WTC11 (cell line): ENCODE results near the gene TMEM79. TPM values are rescaled to one million over a fixed set of nuclear protein-coding genes. Genes with fewer than 3 reads are reported as not detected.

Experiments
- CREB1 ChIP-seq: sonication (generic); formaldehyde crosslinking; IDR thresholded peaks from 2 replicates; pipeline ENCODE4 v1.8.0; 2023; ENCODE audit warnings: mild to moderate bottlenecking, missing genetic modification reagents
- ELF4 ChIP-seq: sonication (generic); formaldehyde crosslinking; IDR thresholded peaks from 2 replicates; pipeline ENCODE4 v1.8.1; 2022; ENCODE audit warnings: low read depth, mild to moderate bottlenecking, moderate library complexity, missing genetic modification reagents
- ETV6 ChIP-seq: sonication (generic); formaldehyde crosslinking; IDR thresholded peaks from 2 replicates; pipeline ENCODE4 v1.8.1; 2022; ENCODE audit warnings: mild to moderate bottlenecking, missing genetic modification reagents
- FOXP1 ChIP-seq: sonication (generic); formaldehyde crosslinking; IDR thresholded peaks from 2 replicates; pipeline ENCODE4 v1.8.0; 2022; ENCODE audit warnings: missing genetic modification reagents, mild to moderate bottlenecking, moderate library complexity, borderline replicate concordance
- IRF2 ChIP-seq: sonication (generic); formaldehyde crosslinking; IDR thresholded peaks from 2 replicates; pipeline ENCODE4 v1.8.0; 2022; ENCODE audit warnings: low read depth, missing genetic modification reagents, borderline replicate concordance
- MXD4 ChIP-seq: fragments of 250-450 bp; sonication (Bioruptor Pico); IDR thresholded peaks from 2 replicates; pipeline ENCODE4 v1.8.0; 2021; ENCODE audit warnings: mild to moderate bottlenecking, moderate library complexity, borderline replicate concordance
- NFATC4 ChIP-seq: fragments of 250-450 bp; sonication (Bioruptor Pico); IDR thresholded peaks from 2 replicates; pipeline ENCODE4 v1.9.0; 2021; ENCODE audit warnings: mild to moderate bottlenecking
- TCF7 ChIP-seq: sonication (generic); formaldehyde crosslinking; IDR thresholded peaks from 2 replicates; pipeline ENCODE4 v1.8.0; 2022; ENCODE audit warnings: mild to moderate bottlenecking, low read depth, missing genetic modification reagents, moderate library complexity
- ZNF121 ChIP-seq: sonication (generic); formaldehyde crosslinking; IDR thresholded peaks from 2 replicates; pipeline ENCODE4 v1.8.0; 2023; ENCODE audit warnings: missing genetic modification reagents
- ZNF138 ChIP-seq: sonication (generic); formaldehyde crosslinking; conservative IDR thresholded peaks from 2 replicates; pipeline ENCODE4 v1.8.1; 2022; ENCODE audit warnings: mild to moderate bottlenecking, moderate library complexity, missing genetic modification reagents
- ZNF263 ChIP-seq: sonication (generic); formaldehyde crosslinking; IDR thresholded peaks from 2 replicates; pipeline ENCODE4 v1.8.1; 2022; ENCODE audit warnings: low read depth, mild to moderate bottlenecking, moderate library complexity, missing genetic modification reagents
- total RNA-seq: library from RNA; stranded (reverse); gene quantifications from 3 replicates; pipeline ENCODE4 v1.2.3, GENCODE V29; 2021
- TF ChIP-seq, protein P1 (sequence below): sonication (generic); formaldehyde crosslinking; IDR thresholded peaks from 2 replicates; pipeline ENCODE4 v1.8.1; 2023; ENCODE audit warnings: mild to moderate bottlenecking, missing genetic modification reagents
- TF ChIP-seq, protein P2 (sequence below): sonication (generic); formaldehyde crosslinking; IDR thresholded peaks from 2 replicates; pipeline ENCODE4 v1.8.0; 2022; ENCODE audit warnings: mild to moderate bottlenecking, missing genetic modification reagents
- TF ChIP-seq, protein P3 (sequence below): fragments of 250-450 bp; sonication (Bioruptor Pico); IDR thresholded peaks from 2 replicates; pipeline ENCODE4 v2.1.2; 2022; ENCODE audit warnings: mild to moderate bottlenecking, moderate library complexity
- TF ChIP-seq, protein P4 (sequence below): sonication (generic); formaldehyde crosslinking; IDR thresholded peaks from 2 replicates; pipeline ENCODE4 v1.8.0; 2023; ENCODE audit warnings: missing genetic modification reagents
- TF ChIP-seq, protein P5 (sequence below): fragments of 250-450 bp; sonication (Bioruptor Pico); IDR thresholded peaks from 2 replicates; pipeline ENCODE4 v1.9.0; 2021; ENCODE audit warnings: mild to moderate bottlenecking, borderline replicate concordance
- TF ChIP-seq, protein P6 (sequence below): sonication (generic); formaldehyde crosslinking; IDR thresholded peaks from 2 replicates; pipeline ENCODE4 v1.8.1; 2023; ENCODE audit warnings: mild to moderate bottlenecking, missing genetic modification reagents
- TF ChIP-seq, protein P7 (sequence below): fragments of 200-600 bp; IDR thresholded peaks from 2 replicates; pipeline ENCODE4 v1.8.0; 2022; ENCODE audit warnings: antibody characterized with exemption
- TF ChIP-seq, protein P8 (sequence below): sonication (generic); formaldehyde crosslinking; IDR thresholded peaks from 2 replicates; pipeline ENCODE4 v1.8.0; 2022; ENCODE audit warnings: mild to moderate bottlenecking, missing genetic modification reagents
- TF ChIP-seq, protein P9 (sequence below): sonication (generic); formaldehyde crosslinking; IDR thresholded peaks from 2 replicates; pipeline ENCODE4 v1.8.0; 2022; ENCODE audit warnings: mild to moderate bottlenecking, missing genetic modification reagents
- TF ChIP-seq, protein P10 (sequence below): sonication (generic); formaldehyde crosslinking; IDR thresholded peaks from 2 replicates; pipeline ENCODE4 v1.8.1; 2022; ENCODE audit warnings: low read depth, missing genetic modification reagents, borderline replicate concordance

Gene TMEM79
- total RNA-seq, 1 experiment from 2014 or later = 2.2 TPM

DNA sequence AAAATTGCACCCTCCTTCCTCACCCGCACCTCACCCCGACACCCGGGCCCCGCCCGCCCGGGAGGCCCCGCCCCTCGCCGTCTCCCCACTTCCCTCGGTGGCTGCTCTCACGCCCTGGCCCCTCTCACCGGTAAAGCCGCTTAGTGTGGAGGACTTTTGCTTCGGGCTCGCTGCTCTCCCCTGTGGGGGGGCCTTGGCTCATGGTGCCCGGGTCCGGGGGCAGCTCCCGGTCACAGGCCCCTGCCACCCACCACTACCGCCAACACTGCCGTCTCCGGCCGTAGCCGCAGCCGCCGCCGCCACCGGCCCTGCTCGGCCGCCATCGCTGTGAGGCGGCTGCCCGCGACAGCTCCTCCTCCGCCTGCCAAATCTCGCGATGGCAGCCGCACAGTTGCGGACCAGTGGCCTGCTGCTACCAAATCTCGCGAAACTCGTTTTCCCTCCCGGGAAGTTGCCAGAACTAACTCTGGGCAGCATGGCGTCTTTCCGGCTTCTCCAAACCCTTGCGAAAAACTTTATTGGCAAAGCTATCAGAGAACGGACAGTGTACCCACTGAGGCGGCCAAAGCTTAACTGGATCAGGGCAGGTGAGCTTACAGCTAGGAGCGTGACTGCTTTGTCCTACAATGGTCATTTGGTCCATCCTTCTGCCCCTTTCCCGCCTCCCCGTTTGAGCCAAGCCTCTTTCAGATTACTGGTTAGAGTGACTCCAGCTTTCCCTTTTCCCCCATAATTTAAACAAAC, 1.5 kb upstream of the TMEM79 start, which contains the start of gene SMG5 (continued):
- TF ChIP-seq, protein P1, sequence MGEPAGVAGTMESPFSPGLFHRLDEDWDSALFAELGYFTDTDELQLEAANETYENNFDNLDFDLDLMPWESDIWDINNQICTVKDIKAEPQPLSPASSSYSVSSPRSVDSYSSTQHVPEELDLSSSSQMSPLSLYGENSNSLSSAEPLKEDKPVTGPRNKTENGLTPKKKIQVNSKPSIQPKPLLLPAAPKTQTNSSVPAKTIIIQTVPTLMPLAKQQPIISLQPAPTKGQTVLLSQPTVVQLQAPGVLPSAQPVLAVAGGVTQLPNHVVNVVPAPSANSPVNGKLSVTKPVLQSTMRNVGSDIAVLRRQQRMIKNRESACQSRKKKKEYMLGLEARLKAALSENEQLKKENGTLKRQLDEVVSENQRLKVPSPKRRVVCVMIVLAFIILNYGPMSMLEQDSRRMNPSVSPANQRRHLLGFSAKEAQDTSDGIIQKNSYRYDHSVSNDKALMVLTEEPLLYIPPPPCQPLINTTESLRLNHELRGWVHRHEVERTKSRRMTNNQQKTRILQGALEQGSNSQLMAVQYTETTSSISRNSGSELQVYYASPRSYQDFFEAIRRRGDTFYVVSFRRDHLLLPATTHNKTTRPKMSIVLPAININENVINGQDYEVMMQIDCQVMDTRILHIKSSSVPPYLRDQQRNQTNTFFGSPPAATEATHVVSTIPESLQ (CRISPR knock-in tag) = no peak
- TF ChIP-seq CREB1 (CRISPR knock-in tag) = no peak
- TF ChIP-seq, protein P2, sequence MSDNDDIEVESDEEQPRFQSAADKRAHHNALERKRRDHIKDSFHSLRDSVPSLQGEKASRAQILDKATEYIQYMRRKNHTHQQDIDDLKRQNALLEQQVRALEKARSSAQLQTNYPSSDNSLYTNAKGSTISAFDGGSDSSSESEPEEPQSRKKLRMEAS (CRISPR knock-in tag) = peak; percentile 55; the same call in 1 of the 2 replicates
- no peak for TF ChIP-seq IRF2 (CRISPR knock-in tag)
- TF ChIP-seq, protein P3, sequence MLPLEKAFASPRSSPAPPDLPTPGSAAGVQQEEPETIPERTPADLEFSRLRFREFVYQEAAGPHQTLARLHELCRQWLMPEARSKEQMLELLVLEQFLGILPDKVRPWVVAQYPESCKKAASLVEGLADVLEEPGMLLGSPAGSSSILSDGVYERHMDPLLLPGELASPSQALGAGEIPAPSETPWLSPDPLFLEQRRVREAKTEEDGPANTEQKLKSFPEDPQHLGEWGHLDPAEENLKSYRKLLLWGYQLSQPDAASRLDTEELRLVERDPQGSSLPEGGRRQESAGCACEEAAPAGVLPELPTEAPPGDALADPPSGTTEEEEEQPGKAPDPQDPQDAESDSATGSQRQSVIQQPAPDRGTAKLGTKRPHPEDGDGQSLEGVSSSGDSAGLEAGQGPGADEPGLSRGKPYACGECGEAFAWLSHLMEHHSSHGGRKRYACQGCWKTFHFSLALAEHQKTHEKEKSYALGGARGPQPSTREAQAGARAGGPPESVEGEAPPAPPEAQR = no peak
- TF ChIP-seq, protein P4, sequence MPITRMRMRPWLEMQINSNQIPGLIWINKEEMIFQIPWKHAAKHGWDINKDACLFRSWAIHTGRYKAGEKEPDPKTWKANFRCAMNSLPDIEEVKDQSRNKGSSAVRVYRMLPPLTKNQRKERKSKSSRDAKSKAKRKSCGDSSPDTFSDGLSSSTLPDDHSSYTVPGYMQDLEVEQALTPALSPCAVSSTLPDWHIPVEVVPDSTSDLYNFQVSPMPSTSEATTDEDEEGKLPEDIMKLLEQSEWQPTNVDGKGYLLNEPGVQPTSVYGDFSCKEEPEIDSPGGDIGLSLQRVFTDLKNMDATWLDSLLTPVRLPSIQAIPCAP (CRISPR knock-in tag) = 0 out of 2 replicates have a peak, but pooled peaks have one; percentile 67
- TF ChIP-seq, protein P5, sequence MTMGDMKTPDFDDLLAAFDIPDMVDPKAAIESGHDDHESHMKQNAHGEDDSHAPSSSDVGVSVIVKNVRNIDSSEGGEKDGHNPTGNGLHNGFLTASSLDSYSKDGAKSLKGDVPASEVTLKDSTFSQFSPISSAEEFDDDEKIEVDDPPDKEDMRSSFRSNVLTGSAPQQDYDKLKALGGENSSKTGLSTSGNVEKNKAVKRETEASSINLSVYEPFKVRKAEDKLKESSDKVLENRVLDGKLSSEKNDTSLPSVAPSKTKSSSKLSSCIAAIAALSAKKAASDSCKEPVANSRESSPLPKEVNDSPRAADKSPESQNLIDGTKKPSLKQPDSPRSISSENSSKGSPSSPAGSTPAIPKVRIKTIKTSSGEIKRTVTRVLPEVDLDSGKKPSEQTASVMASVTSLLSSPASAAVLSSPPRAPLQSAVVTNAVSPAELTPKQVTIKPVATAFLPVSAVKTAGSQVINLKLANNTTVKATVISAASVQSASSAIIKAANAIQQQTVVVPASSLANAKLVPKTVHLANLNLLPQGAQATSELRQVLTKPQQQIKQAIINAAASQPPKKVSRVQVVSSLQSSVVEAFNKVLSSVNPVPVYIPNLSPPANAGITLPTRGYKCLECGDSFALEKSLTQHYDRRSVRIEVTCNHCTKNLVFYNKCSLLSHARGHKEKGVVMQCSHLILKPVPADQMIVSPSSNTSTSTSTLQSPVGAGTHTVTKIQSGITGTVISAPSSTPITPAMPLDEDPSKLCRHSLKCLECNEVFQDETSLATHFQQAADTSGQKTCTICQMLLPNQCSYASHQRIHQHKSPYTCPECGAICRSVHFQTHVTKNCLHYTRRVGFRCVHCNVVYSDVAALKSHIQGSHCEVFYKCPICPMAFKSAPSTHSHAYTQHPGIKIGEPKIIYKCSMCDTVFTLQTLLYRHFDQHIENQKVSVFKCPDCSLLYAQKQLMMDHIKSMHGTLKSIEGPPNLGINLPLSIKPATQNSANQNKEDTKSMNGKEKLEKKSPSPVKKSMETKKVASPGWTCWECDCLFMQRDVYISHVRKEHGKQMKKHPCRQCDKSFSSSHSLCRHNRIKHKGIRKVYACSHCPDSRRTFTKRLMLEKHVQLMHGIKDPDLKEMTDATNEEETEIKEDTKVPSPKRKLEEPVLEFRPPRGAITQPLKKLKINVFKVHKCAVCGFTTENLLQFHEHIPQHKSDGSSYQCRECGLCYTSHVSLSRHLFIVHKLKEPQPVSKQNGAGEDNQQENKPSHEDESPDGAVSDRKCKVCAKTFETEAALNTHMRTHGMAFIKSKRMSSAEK (CRISPR knock-in tag) = no peak
- TF ChIP-seq ZNF263 = no peak
- TF ChIP-seq ETV6 (CRISPR knock-in tag) = peak; percentile 74; the same call in 1 of the 2 replicates
- no peak for TF ChIP-seq ZNF121 (CRISPR knock-in tag)
- peak; percentile 91 for TF ChIP-seq FOXP1 (CRISPR knock-in tag)
- TF ChIP-seq, protein P6, sequence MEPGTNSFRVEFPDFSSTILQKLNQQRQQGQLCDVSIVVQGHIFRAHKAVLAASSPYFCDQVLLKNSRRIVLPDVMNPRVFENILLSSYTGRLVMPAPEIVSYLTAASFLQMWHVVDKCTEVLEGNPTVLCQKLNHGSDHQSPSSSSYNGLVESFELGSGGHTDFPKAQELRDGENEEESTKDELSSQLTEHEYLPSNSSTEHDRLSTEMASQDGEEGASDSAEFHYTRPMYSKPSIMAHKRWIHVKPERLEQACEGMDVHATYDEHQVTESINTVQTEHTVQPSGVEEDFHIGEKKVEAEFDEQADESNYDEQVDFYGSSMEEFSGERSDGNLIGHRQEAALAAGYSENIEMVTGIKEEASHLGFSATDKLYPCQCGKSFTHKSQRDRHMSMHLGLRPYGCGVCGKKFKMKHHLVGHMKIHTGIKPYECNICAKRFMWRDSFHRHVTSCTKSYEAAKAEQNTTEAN (CRISPR knock-in tag) = peak; percentile 80; the same call in 1 of the 2 replicates
- TF ChIP-seq, protein P7, sequence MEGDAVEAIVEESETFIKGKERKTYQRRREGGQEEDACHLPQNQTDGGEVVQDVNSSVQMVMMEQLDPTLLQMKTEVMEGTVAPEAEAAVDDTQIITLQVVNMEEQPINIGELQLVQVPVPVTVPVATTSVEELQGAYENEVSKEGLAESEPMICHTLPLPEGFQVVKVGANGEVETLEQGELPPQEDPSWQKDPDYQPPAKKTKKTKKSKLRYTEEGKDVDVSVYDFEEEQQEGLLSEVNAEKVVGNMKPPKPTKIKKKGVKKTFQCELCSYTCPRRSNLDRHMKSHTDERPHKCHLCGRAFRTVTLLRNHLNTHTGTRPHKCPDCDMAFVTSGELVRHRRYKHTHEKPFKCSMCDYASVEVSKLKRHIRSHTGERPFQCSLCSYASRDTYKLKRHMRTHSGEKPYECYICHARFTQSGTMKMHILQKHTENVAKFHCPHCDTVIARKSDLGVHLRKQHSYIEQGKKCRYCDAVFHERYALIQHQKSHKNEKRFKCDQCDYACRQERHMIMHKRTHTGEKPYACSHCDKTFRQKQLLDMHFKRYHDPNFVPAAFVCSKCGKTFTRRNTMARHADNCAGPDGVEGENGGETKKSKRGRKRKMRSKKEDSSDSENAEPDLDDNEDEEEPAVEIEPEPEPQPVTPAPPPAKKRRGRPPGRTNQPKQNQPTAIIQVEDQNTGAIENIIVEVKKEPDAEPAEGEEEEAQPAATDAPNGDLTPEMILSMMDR = no peak
- TF ChIP-seq, protein P8, sequence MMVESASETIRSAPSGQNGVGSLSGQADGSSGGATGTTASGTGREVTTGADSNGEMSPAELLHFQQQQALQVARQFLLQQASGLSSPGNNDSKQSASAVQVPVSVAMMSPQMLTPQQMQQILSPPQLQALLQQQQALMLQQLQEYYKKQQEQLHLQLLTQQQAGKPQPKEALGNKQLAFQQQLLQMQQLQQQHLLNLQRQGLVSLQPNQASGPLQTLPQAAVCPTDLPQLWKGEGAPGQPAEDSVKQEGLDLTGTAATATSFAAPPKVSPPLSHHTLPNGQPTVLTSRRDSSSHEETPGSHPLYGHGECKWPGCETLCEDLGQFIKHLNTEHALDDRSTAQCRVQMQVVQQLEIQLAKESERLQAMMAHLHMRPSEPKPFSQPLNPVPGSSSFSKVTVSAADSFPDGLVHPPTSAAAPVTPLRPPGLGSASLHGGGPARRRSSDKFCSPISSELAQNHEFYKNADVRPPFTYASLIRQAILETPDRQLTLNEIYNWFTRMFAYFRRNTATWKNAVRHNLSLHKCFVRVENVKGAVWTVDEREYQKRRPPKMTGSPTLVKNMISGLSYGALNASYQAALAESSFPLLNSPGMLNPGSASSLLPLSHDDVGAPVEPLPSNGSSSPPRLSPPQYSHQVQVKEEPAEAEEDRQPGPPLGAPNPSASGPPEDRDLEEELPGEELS (CRISPR knock-in tag) = peak; percentile 78; the same call in 1 of the 2 replicates
- TF ChIP-seq, protein P9, sequence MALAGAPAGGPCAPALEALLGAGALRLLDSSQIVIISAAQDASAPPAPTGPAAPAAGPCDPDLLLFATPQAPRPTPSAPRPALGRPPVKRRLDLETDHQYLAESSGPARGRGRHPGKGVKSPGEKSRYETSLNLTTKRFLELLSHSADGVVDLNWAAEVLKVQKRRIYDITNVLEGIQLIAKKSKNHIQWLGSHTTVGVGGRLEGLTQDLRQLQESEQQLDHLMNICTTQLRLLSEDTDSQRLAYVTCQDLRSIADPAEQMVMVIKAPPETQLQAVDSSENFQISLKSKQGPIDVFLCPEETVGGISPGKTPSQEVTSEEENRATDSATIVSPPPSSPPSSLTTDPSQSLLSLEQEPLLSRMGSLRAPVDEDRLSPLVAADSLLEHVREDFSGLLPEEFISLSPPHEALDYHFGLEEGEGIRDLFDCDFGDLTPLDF = 0 out of 2 replicates have a peak, but pooled peaks have one; percentile 21
- no peak for TF ChIP-seq ELF4 (CRISPR knock-in tag)
- no peak for TF ChIP-seq TCF7 (CRISPR knock-in tag)
- TF ChIP-seq MXD4 (CRISPR knock-in tag) = no peak
- TF ChIP-seq NFATC4 (CRISPR knock-in tag) = no peak
- TF ChIP-seq, protein P10, sequence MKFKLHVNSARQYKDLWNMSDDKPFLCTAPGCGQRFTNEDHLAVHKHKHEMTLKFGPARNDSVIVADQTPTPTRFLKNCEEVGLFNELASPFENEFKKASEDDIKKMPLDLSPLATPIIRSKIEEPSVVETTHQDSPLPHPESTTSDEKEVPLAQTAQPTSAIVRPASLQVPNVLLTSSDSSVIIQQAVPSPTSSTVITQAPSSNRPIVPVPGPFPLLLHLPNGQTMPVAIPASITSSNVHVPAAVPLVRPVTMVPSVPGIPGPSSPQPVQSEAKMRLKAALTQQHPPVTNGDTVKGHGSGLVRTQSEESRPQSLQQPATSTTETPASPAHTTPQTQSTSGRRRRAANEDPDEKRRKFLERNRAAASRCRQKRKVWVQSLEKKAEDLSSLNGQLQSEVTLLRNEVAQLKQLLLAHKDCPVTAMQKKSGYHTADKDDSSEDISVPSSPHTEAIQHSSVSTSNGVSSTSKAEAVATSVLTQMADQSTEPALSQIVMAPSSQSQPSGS (CRISPR knock-in tag) = no peak
- no peak for TF ChIP-seq ZNF138 (CRISPR knock-in tag)
